GM23248 (cell line): ENCODE results near the gene BICC1. TPM values are rescaled to one million over a fixed set of nuclear protein-coding genes. Genes with fewer than 3 reads are reported as not detected.

Experiments
- DNase-seq: peaks from one replicate; pipeline ENCODE4 v3.0.0-alpha.2; 2015
- H2AFZ ChIP-seq: fragments of 200-600 bp; sonication (generic); 2 replicates; pipeline ENCODE4 v1.6.1; 2016; ENCODE audit warnings: antibody characterized with exemption
- H3F3A ChIP-seq: fragments of 200-600 bp; sonication (generic); 2 replicates; pipeline ENCODE4 v1.6.1; 2016; ENCODE audit warnings: mild to moderate bottlenecking, antibody characterized with exemption, mixed run types; ENCODE audit not compliant: insufficient read depth
- H3K27ac ChIP-seq: fragments of 200-600 bp; sonication (generic); 2 replicates; pipeline ENCODE4 v1.5.1; 2016; ENCODE audit warnings: mild to moderate bottlenecking
- H3K27me3 ChIP-seq: fragments of 200-600 bp; sonication (generic); replicated peaks from 2 replicates; pipeline ENCODE4 v1.6.1; 2016; ENCODE audit warnings: mild to moderate bottlenecking; ENCODE audit not compliant: insufficient read depth
- H3K36me3 ChIP-seq: fragments of 200-600 bp; sonication (generic); 2 replicates; pipeline ENCODE4 v1.6.1; 2016; ENCODE audit warnings: low read depth, mild to moderate bottlenecking
- H3K4me1 ChIP-seq: fragments of 200-600 bp; sonication (generic); 2 replicates; pipeline ENCODE4 v1.6.1; 2016; ENCODE audit warnings: mild to moderate bottlenecking; ENCODE audit not compliant: insufficient read depth
- H3K4me2 ChIP-seq: fragments of 200-600 bp; sonication (generic); one replicate; pipeline ENCODE4 v1.6.1; 2016; ENCODE audit warnings: mild to moderate bottlenecking; ENCODE audit not compliant: unreplicated experiment
- H3K4me3 ChIP-seq: fragments of 200-600 bp; sonication (generic); 2 replicates; pipeline ENCODE4 v1.5.1; 2016; ENCODE audit warnings: mild to moderate bottlenecking
- H3K79me2 ChIP-seq: fragments of 200-600 bp; sonication (generic); 2 replicates; pipeline ENCODE4 v1.6.1; 2016; ENCODE audit warnings: mild to moderate bottlenecking; ENCODE audit not compliant: insufficient read depth
- H3K9ac ChIP-seq: fragments of 200-600 bp; sonication (generic); 2 replicates; pipeline ENCODE4 v1.6.1; 2016; ENCODE audit warnings: mild to moderate bottlenecking
- H3K9me2 ChIP-seq: fragments of 200-600 bp; sonication (generic); 2 replicates; pipeline ENCODE4 v1.6.1; 2016; ENCODE audit warnings: mixed run types, mild to moderate bottlenecking, moderate library complexity; ENCODE audit not compliant: insufficient read depth
- H3K9me3 ChIP-seq: fragments of 200-600 bp; sonication (generic); one replicate; pipeline ENCODE4 v1.6.1; 2017; ENCODE audit warnings: low read depth
- H4K20me1 ChIP-seq: fragments of 200-600 bp; sonication (generic); 2 replicates; pipeline ENCODE4 v1.6.0; 2016; ENCODE audit not compliant: insufficient read depth
- EZH2 ChIP-seq: fragments of 200-600 bp; sonication (generic); IDR thresholded peaks from 2 replicates; pipeline ENCODE4 v1.6.1; 2018; ENCODE audit warnings: antibody characterized with exemption, mild to moderate bottlenecking; ENCODE audit not compliant: insufficient read depth, poor library complexity, severe bottlenecking
- EZH2phosphoT487 ChIP-seq: fragments of 200-600 bp; sonication (generic); IDR thresholded peaks from 2 replicates; pipeline ENCODE4 v1.6.1; 2018; ENCODE audit warnings: antibody characterized with exemption, moderate library complexity, mild to moderate bottlenecking, low read depth; ENCODE audit not compliant: insufficient read depth
- WGBS, 2 experiments: methylation state at CpG; one replicate each; pipeline ENCODE4 v1.1.6; 2015 to 2017; ENCODE audit warnings: low lambda C conversion rate in 2 of 2, low coverage in 1 of 2; ENCODE audit errors: missing lambda C conversion rate in 2 of 2; 5-methylcytosine and 5-hydroxymethylcytosine counted together
- in situ Hi-C: fragments of 300-500 bp; cut with MboI; formaldehyde crosslinking; loops from 2 replicates; pipeline ENCODE4 v1.15.0; 2020
- polyA plus RNA-seq: library from polyadenylated mRNA; unstranded; fragments of >200 nt; fragmentation: Nextera tagmentation; extraction: Ambion mirVana; gene quantifications from 2 replicates; pipeline ENCODE4 v1.2.1, GENCODE V29; 2016
- total RNA-seq: library from RNA; depleted of rRNA; stranded (reverse); fragments of >200 nt; shearing (Covaris generic); gene quantifications from 2 replicates; pipeline ENCODE4 v1.2.3, GENCODE V29; 2014

BICC1 gene
- total and polyA plus RNA-seq, 2 experiments from 2014 or later: 80.5 to 97.0 TPM

GRCh38 chr10:58529077-58529728 lies 16.5 kb downstream of the BICC1 start:
- Histone ChIP-seq H3K27ac (no peak overlapping the region), H3F3A (peaks cover 9% of the 10 kb centered on the region; the same call in 1 of the 2 replicates), H3K4me1 (peaks cover 11% of the 10 kb centered on the region), H3K4me2 (no peak overlapping the region), H3K36me3 (peaks cover 4% of the 10 kb centered on the region; the same call in 1 of the 2 replicates), H3K4me3 (no peak overlapping the region), H3K79me2 (peaks cover 83% of the 10 kb centered on the region), H3K9me3 (no peaks in the 10 kb centered on the region), H4K20me1 (0 out of 2 replicates have a peak, but pooled peaks cover 12% of the 10 kb centered on the region), H3K9ac (no peak overlapping the region), H2AFZ (no peak overlapping the region), H3K9me2 (no peaks in the 10 kb centered on the region), H3K27me3 (no peaks in the 10 kb centered on the region)
- 65 to 66% methylated on average over 3 of the region's 3 CpGs for WGBS, 2 experiments
- in situ Hi-C loops: loop anchor here (10.0 kb wide), 2 partner anchors 114 to 116 kb away; no protein-coding TSS in a partner anchor
- TF ChIP-seq EZH2: no peak
- DNase-seq: no peak

- in situ Hi-C loops: no loop called here
Observed at GRCh38 chr10:58531084-58531695, 18.5 kb downstream of the BICC1 start.

GRCh38 chr10:58535311-58535710 lies 22.6 kb downstream of the BICC1 start:
- H2AFZ ChIP-seq: no peak overlapping the region
- H3K27me3 ChIP-seq: no peaks in the 10 kb centered on the region
- no peak overlapping the region for H3K4me3 ChIP-seq
- no peak overlapping the region for H3K4me2 ChIP-seq
- no peaks in the 10 kb centered on the region; the same call in 1 of the 2 replicates for H3K9me2 ChIP-seq
- H3K9me3 ChIP-seq: peaks cover 3% of the 10 kb centered on the region
- WGBS, 2 experiments: 97% methylated on average over 3 of the region's 3 CpGs
- no peak for TF ChIP-seq EZH2phosphoT487
- no peak for TF ChIP-seq EZH2
- no peak for DNase-seq
- no peaks in the 10 kb centered on the region for H4K20me1 ChIP-seq
- peaks cover 13% of the 10 kb centered on the region; the same call in 1 of the 2 replicates for H3F3A ChIP-seq
- H3K27ac ChIP-seq: no peak overlapping the region
- peaks cover 7% of the 10 kb centered on the region for H3K4me1 ChIP-seq
- H3K36me3 ChIP-seq: no peaks in the 10 kb centered on the region
- peaks cover 100% of the 10 kb centered on the region for H3K79me2 ChIP-seq
- no peak overlapping the region for H3K9ac ChIP-seq
- in situ Hi-C loops: no loop called here

More at GRCh38 chr10:58531084-58531695, 18.5 kb downstream of the BICC1 start:
- Histone ChIP-seq H3K27ac (no peak overlapping the region), H3K4me2 (no peak overlapping the region), H2AFZ (no peak overlapping the region), H3K9ac (no peak overlapping the region), H3K9me3 (no peaks in the 10 kb centered on the region), H3K9me2 (no peaks in the 10 kb centered on the region), H3K4me3 (no peak overlapping the region), H3F3A (peaks cover 9% of the 10 kb centered on the region; the same call in 1 of the 2 replicates), H4K20me1 (0 out of 2 replicates have a peak, but pooled peaks cover 12% of the 10 kb centered on the region), H3K27me3 (no peaks in the 10 kb centered on the region), H3K36me3 (no peaks in the 10 kb centered on the region), H3K79me2 (peaks cover 96% of the 10 kb centered on the region), H3K4me1 (peaks cover 11% of the 10 kb centered on the region)
- peak; percentile 79 for DNase-seq
- 57 to 61% methylated on average over 5 of the region's 5 CpGs for WGBS, 2 experiments
- TF ChIP-seq EZH2phosphoT487 (no peak), EZH2 (no peak)

GRCh38 chr10:58543141-58543540 lies 30.5 kb downstream of the BICC1 start:
- peaks cover 28% of the 10 kb centered on the region for H3K4me1 ChIP-seq
- in situ Hi-C loops: loop anchor here (10.0 kb wide), 1 partner anchor 402 kb away; no protein-coding TSS in a partner anchor
- no peak overlapping the region for H2AFZ ChIP-seq
- H3K79me2 ChIP-seq: peaks cover 100% of the 10 kb centered on the region
- no peaks in the 10 kb centered on the region for H3K27me3 ChIP-seq
- no peak overlapping the region for H3K9ac ChIP-seq
- H3K9me2 ChIP-seq: no peaks in the 10 kb centered on the region
- no peaks in the 10 kb centered on the region; the same call in 1 of the 2 replicates for H4K20me1 ChIP-seq
- peaks cover 64% of the 10 kb centered on the region for H3F3A ChIP-seq
- no peak for TF ChIP-seq EZH2phosphoT487
- no peak for TF ChIP-seq EZH2
- peaks cover 5% of the 10 kb centered on the region; the same call in 1 of the 2 replicates for H3K36me3 ChIP-seq
- H3K9me3 ChIP-seq: peaks cover 3% of the 10 kb centered on the region
- H3K27ac ChIP-seq: no peak overlapping the region
- H3K4me3 ChIP-seq: no peak overlapping the region
- no peak overlapping the region for H3K4me2 ChIP-seq
- DNase-seq: no peak
